NCI-H446 treated with DMSO at 0.1 percent for 48 hours (cell line): ENCODE measurements around the gene RCE1.

Experiments
- DNase-seq: peaks from one replicate; lab custom pipeline; 2025; lab: John Stamatoyannopoulos, UW

RCE1 gene

DNA sequence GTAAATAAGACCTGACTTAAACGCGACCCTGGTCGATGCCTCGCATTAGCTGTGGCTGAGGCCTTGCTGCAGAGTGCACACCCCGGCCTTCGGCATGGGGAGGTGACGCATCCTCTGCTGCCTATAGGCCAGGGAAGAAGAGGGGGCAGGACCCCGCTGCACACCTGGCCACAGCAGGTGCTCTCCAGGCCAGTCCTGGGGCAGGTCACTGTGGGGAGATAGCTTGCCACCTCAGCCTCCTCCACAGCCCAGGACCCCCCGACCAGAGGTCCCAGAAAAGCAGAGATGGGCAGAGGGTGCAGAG lies 26.3 kb downstream of the RCE1 start:
- DNase-seq, result no peak

- no peak for DNase-seq
Measured at GRCh38 chr11:66870131-66870530, 26.9 kb downstream of the RCE1 start.

DNA sequence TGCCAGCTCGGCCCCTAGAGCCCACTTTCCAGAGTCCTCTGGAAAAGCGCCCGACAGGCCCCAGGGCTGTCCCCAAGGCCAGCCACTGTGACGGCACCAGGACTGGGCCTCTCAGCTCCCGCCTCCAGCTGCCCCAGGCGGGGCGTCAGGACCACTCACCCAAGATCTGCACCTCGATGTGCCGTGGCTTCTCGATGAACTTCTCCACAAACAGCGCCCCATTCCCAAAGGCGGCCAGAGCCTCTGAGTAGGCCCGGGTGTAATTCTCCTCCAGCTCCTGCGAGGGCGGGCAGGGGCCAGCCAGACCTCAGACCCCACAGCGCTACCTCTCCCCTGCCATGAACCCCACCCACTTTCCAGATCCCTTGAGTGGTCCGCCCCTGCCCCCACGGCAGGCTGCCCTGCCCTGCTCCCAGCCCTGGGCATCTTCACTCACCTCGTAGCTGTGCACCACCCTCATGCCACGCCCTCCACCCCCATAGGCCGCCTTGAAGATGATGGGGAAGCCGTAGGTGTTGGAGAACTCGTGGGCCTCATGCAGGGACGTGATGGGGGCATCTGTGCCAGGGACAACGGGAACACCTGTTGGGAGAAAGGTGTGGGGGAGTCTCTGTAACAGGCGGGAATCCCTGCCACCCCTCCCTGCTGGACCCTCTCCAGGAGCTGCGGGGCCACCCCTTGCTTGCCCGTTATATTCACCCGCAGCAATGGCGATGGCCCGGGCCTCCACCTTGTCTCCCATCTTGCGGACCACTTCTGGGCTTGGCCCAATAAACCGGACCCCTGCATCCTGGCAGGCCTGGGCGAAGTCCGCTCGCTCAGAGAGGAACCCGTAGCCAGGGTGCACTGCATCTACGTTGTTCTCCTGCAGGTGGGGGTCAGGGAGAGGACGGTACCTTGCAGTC lies 27.6 kb downstream of the RCE1 start:
- DNase-seq, result no peak

DNA sequence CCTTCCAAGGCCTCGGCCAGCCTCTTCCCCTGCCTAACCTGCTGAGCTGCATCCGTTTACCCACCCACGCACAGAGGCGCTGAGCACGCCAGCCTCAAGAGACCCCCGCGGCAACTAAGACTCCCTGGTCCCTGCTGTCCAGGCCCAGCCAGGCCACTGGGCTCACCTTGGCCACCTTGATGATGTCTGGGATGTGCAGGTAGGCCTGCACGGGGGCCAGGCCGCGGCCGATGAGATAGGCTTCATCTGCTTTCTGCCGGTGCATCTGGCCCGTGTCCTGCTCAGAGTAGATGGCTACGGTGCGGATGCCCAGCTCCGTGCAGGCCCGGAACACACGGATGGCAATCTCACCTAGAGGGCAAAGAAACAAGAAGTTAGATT lies 28.3 kb downstream of the RCE1 start:
- DNase-seq, result no peak

DNA sequence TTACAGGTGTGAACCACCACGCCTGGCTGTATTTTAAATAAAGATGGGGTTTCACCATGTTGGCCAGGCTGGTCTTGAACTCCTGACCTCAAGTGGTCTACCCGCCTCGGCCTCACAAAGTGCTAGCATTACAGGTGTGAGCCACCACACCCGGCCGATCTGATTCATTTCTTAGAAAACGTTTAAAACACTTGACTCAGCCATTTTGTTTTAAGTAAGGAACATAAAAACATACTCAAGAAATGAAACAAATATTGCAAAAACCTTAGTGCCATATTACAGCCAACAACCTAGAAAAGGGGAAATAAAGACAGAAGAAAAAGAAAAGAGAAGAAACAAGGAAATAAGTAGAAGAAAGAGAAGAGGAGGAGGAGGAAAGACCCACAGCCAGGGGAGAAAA lies 31.0 kb downstream of the RCE1 start:
- DNase-seq, result no peak

GRCh38 chr11:66875378-66875777 lies 32.1 kb downstream of the RCE1 start:
- no peak for DNase-seq

GRCh38 chr11:66877588-66878385 lies 34.5 kb downstream of the RCE1 start:
- no peak for DNase-seq

DNA sequence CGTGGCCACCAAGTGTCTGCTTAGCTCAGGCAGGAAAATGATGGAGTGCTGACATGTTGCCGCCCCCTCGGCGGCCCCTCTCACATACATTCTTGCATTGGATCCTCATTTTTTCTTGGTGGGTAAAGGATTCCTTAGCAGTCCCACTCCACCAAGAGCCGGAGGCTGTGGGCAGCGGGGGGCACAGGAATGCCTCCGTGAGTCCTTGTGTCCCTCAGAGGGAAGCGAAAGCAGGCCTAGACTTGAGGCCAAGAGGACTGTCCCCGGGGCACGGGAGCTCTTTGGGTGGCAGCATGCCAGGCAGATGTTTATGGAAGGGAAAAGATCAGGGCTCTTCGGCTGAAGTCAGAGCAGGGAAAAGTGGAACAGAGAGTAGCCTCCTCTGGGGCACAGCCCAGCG lies 35.2 kb downstream of the RCE1 start:
- no peak for DNase-seq

DNA sequence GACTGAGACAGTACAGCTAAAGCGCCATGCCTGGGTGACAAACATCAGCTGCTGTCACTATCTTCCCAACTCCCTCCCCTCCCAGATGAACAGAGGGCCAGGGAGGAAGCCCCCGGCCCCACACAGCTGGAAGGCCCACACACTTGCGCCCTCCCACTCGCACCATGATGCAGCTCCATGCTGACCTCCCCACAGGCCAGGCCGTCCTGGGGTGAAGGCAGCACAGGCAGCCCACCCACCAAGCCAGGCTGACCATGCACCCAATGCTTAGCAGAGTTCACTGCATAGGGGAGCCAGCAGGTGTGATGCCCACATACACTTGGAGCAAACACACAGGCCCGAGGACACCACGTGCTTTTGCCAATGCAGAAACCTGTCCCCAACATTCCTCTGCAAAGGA lies 35.8 kb downstream of the RCE1 start:
- DNase-seq, result no peak

DNA sequence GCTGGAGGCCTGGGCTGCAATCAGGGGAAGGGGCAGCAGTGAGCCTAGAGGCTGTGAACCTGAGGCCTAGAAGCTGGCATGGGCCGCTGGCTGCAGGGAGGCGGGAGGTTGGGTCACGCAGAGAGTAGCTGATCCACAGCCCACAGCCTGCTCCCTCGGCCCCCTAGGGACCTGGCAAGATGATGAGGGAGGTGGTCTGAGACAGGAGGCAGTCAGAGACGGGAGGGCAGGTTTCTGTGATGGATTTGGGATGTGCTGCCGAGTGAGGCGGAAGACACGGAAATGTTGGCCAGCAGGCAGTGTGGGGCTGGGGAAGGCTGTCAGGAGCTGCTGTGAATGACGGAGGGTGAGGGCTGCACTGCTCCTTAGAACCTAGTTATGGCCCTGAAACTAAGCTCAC lies 36.3 kb downstream of the RCE1 start:
- DNase-seq, result no peak

- no peak for DNase-seq
Measured at GRCh38 chr11:66879999-66880398, 36.8 kb downstream of the RCE1 start.

GRCh38 chr11:66880496-66881450 lies 37.5 kb downstream of the RCE1 start:
- no peak for DNase-seq

DNA sequence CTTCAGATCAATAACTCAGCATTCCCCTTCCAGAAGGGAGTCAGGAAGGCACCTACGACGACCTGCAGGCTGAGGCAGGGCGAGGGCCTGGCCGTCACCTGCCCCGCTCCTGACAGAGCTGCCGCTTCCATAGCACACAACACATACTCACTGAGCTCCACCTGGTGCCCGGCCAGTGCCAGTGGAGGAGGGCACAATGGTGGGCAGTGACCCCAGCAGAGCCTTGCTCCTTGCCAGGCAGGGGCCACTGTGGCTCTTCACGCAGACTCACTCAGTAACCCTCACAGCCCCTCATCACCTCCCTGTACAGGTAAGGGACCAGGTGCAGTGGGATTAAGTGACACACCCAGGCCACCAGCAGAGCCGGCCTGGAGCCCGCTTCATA lies 38.2 kb downstream of the RCE1 start:
- DNase-seq, result no peak

- DNase-seq, result no peak
Measured at GRCh38 chr11:66881927-66882452, 38.7 kb downstream of the RCE1 start.

GRCh38 chr11:66882561-66883015 lies 39.3 kb downstream of the RCE1 start:
- no peak for DNase-seq

GRCh38 chr11:66883016-66883965 lies 40.0 kb downstream of the RCE1 start:
- peak; percentile 37 for DNase-seq

- DNase-seq, result no peak
Measured at GRCh38 chr11:66884443-66884842, 41.2 kb downstream of the RCE1 start.

GRCh38 chr11:66885469-66885868 lies 42.2 kb downstream of the RCE1 start:
- no peak for DNase-seq

GRCh38 chr11:66885950-66886440 lies 42.8 kb downstream of the RCE1 start:
- no peak for DNase-seq

DNA sequence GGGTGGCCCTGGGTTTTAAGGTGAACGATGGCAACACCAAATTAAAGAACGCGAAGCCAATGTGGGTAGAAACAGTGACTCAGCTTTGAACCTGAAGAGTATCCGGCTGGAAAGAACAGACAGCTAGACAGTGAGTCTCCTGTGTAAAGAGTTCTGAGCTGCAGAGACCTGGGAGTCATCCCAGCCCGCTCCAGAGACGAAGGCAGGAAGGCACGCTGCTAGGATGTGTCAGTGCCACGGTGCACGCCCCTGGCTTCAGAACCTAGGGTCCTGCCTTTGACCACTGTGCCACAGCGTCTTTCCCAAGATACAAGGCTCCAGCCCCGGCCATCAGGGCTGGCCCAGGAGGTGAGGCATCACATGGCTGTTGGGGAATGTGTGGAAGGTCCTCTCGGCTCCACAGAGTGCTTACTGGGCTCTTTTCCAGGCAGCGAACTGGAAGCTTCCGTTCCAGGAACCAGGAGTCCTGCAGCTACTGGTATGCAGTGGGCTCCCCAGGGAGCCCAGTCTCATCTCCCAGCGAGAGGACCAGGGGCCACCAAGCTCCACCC lies 43.5 kb downstream of the RCE1 start:
- DNase-seq, result no peak
